Prostate gland (tissue), 2 donors: ENCODE measurements around the gene GRIA4. TPM values are rescaled to one million over a fixed set of nuclear protein-coding genes. Genes with fewer than 3 reads are reported as not detected.
A peak's percentile ranks its signal among the peaks of the same experiment; 100 is the strongest.

Experiments used
- DNase-seq: peaks from one replicate; pipeline ENCODE4 v3.0.0-alpha.2; 2019; ENCODE audit warnings: low spot score
- H3K27ac ChIP-seq, 2 donors: fragments of 200-600 bp; sonication (generic); 2 replicates each; pipeline ENCODE4 v1.5.1; 2017 to 2019
- H3K27me3 ChIP-seq: fragments of 200-600 bp; sonication (generic); replicated peaks from 2 replicates; pipeline ENCODE4 v1.5.1; 2019; ENCODE audit not compliant: insufficient read depth
- H3K36me3 ChIP-seq, 2 donors: fragments of 200-600 bp; sonication (generic); 1 replicate in 1 of 2; 2 replicates in 1 of 2; pipeline versions ENCODE4 v1.5.1 to v1.8.1; 2017 to 2019
- H3K4me1 ChIP-seq: fragments of 200-600 bp; sonication (generic); replicated peaks from 2 replicates; pipeline ENCODE4 v1.5.1; 2019
- H3K4me3 ChIP-seq, 2 donors: fragments of 200-600 bp; sonication (generic); 2 replicates each; pipeline ENCODE4 v1.5.1; 2017 to 2019
- H3K9me3 ChIP-seq: fragments of 200-600 bp; sonication (generic); 2 replicates; pipeline ENCODE4 v1.5.1; 2017
- POLR2A ChIP-seq: fragments of 450-650 bp; IDR thresholded peaks from one replicate; pipeline ENCODE4 v1.6.1; 2016; ENCODE audit warnings: antibody characterized with exemption, mild to moderate bottlenecking
- POLR2AphosphoS5 ChIP-seq: sonication (generic); formaldehyde crosslinking; IDR thresholded peaks from one replicate; pipeline ENCODE4 v1.6.1; 2017; ENCODE audit warnings: antibody characterized with exemption
- WGBS: methylation state at CpG from one replicate; pipeline ENCODE4 v1.1.5; 2018; 5-methylcytosine and 5-hydroxymethylcytosine counted together
- intact Hi-C: fragments of 100-400 bp; cut with DNase I; formaldehyde crosslinking; loops from one replicate; pipeline ENCODE4 v1.14.2; 2022
- total RNA-seq, 2 donors: library from RNA; depleted of rRNA; stranded (reverse); fragments of >200 nt; gene quantifications; one replicate each; pipeline ENCODE4 v1.1.0, GENCODE V29; 2016
- TF ChIP-seq, protein P1 (sequence below), 4 experiments: fragments of 200-600 bp in 2 of 4; fragments of 450-650 bp in 2 of 4; sonication (generic) in 2 of 4; IDR thresholded peaks; 1 replicate in 3 of 4; 2 replicates in 1 of 4; pipeline ENCODE4 v1.5.1; 2016 to 2019; ENCODE audit warnings: antibody characterized with exemption in 4 of 4, mild to moderate bottlenecking in 2 of 4, moderate library complexity in 2 of 4

GRIA4 gene
- total RNA-seq, 2 donors from 2014 or later: not detected

DNA sequence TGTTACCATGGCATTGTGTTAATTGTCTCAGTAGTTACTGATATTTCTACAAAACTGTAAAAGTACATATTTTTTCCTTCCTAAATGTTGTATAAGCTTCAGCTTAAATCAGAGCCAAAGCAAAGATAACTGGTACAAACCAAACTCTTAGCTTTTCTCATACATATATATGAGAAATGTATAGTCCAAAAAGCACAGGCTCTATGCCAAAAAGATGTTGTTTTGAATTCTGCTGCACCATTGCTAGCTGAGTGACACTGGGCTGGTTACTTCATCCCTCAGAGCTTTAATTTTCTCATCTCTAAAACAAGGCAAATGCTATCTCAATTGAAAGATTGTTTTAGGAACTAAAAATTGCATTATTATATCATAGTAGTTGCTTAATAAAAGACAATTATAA, 6.7 kb upstream of the GRIA4 start:
- H3K4me1 ChIP-seq: no peaks in the 10 kb centered on the region
- no peak overlapping the region for H3K4me3 ChIP-seq
- intact Hi-C loops: no loop called here
- H3K27ac ChIP-seq: no peak overlapping the region
- TF ChIP-seq, protein P1, sequence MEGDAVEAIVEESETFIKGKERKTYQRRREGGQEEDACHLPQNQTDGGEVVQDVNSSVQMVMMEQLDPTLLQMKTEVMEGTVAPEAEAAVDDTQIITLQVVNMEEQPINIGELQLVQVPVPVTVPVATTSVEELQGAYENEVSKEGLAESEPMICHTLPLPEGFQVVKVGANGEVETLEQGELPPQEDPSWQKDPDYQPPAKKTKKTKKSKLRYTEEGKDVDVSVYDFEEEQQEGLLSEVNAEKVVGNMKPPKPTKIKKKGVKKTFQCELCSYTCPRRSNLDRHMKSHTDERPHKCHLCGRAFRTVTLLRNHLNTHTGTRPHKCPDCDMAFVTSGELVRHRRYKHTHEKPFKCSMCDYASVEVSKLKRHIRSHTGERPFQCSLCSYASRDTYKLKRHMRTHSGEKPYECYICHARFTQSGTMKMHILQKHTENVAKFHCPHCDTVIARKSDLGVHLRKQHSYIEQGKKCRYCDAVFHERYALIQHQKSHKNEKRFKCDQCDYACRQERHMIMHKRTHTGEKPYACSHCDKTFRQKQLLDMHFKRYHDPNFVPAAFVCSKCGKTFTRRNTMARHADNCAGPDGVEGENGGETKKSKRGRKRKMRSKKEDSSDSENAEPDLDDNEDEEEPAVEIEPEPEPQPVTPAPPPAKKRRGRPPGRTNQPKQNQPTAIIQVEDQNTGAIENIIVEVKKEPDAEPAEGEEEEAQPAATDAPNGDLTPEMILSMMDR (IDR thresholded peaks at IDR 0.05): no peak
- TF ChIP-seq POLR2AphosphoS5 (no peak), POLR2A (no peak)
- no peaks in the 10 kb centered on the region for H3K36me3 ChIP-seq
- H3K9me3 ChIP-seq: no peaks in the 10 kb centered on the region
- no peak for DNase-seq
- no peaks in the 10 kb centered on the region for H3K27me3 ChIP-seq

DNA sequence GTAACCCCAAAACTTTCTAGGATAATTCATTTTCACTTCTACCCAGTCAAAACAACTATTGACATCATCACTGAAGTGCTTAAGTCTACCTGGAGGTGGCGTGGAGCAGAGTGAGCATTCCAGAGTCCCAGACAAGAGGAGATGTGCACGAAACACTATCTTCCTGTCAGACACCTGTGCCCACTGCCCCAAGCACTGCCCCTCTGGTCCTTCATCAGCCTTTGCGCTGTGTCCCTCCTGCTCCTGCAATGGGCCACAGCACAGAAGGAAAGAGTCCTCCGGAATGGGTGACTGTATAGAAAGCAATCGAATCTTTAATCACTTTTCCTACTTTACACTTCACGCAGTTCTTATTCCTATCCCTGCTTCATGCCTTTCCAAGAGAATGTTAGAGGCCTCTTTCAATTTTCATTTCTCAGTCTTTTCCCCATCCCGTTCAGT, 512 bp upstream of the GRIA4 start:
- Histone ChIP-seq H3K36me3 (no peaks in the 10 kb centered on the region), H3K4me3 (no peak overlapping the region), H3K27me3 (peaks cover 7% of the 10 kb centered on the region), H3K4me1 (no peaks in the 10 kb centered on the region), H3K9me3 (no peaks in the 10 kb centered on the region), H3K27ac (no peak overlapping the region)
- TF ChIP-seq, protein P1 (IDR thresholded peaks at IDR 0.05): peak in 1 of 4 experiments; percentile 10
- TF ChIP-seq POLR2A (no peak), POLR2AphosphoS5 (no peak)
- no peak for DNase-seq
- 13% methylated on average over 7 of the region's 7 CpGs for WGBS
- intact Hi-C loops: no loop called here

DNA sequence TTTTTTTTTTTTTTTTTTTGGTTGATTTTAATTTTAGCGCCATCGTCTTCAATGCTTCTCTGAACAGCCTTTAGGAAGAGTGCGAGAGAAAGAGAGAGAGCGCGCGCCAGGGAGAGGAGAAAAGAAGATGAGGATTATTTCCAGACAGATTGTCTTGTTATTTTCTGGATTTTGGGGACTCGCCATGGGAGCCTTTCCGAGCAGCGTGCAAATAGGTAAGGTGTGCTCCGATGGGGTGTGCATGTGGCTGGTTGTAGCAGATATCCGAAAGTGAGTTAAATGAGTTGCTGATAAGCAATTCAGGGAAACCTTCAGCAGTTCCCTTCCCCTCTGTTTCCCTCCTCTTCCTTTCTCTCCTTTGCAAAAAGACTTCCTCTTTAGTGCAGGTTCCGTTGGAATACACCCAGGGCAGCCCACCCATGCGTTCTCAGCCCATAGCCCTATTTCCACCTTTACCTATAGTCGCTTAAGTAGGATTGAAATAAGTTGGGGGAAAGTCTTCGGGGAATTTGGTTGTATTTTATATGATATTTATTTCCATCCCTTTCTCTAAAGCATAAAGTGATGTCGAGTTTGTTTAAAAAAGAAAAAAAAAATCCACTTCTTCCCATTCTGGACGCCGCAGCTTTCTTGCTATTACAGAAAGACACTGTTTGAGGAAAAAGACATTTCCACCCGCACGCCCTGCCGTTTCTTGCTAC, 1.1 kb downstream of the GRIA4 start:
- 6% methylated on average over 21 of the region's 21 CpGs for WGBS
- DNase-seq: no peak
- H3K4me1 ChIP-seq: no peaks in the 10 kb centered on the region
- no peaks in the 10 kb centered on the region for H3K9me3 ChIP-seq
- H3K36me3 ChIP-seq: no peaks in the 10 kb centered on the region
- no peak overlapping the region for H3K4me3 ChIP-seq
- no peak for TF ChIP-seq POLR2A
- no peak for TF ChIP-seq POLR2AphosphoS5
- TF ChIP-seq, protein P1 (IDR thresholded peaks at IDR 0.05): no peak
- H3K27ac ChIP-seq: no peak overlapping the region
- intact Hi-C loops: no loop called here
- peaks cover 7% of the 10 kb centered on the region for H3K27me3 ChIP-seq

DNA sequence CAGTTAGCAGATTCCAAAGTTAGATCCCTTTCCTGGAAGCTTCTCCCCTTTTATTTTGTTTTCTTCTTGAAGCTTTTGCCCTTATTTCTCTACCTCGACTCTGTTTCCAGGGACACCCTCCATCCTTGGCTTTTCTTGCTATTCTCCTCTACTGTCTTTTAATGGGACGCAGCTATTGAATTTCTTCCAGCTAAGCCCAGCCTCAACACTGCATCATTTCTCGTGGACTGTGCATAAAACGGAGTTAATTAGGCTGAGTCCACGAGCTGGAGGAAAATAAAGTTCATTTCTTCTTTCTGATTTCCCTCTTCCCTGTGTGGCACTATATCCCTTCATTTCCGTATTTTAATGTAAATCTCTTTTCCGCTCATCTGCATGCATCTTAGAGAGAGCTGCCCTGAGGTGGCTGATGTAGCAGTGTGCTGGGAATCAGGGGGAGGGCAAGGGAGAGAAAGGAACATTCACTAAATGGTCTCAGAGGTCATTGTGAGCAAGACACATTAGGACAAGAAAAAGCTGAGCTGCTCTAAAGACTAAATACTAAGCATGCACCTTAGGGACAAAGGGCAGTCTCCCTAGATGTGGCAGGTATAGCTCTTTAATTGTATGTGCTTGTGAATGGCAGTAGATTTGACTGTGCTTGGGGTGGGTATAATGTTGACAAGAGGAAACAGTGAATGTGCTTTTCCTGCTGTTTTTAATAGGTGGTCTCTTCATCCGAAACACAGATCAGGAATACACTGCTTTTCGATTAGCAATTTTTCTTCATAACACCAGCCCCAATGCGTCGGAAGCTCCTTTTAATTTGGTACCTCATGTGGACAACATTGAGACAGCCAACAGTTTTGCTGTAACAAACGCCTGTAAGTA, 1.9 kb downstream of the GRIA4 start:
- 44% methylated on average over 12 of the region's 12 CpGs for WGBS
- TF ChIP-seq POLR2AphosphoS5: no peak
- TF ChIP-seq, protein P1 (IDR thresholded peaks at IDR 0.05): no peak
- no peaks in the 10 kb centered on the region for H3K4me1 ChIP-seq
- H3K4me3 ChIP-seq: no peak overlapping the region
- intact Hi-C loops: no loop called here
- no peak for DNase-seq
- peaks cover 7% of the 10 kb centered on the region for H3K27me3 ChIP-seq
- H3K36me3 ChIP-seq: no peaks in the 10 kb centered on the region
- H3K27ac ChIP-seq: no peak overlapping the region
- H3K9me3 ChIP-seq: no peaks in the 10 kb centered on the region
